Activated CD8-positive, alpha-beta T cell treated with anti-CD3 and anti-CD28 coated beads for 36 hours (primary cell): ENCODE measurements around the gene METTL2B. TPM values are rescaled to one million over a fixed set of nuclear protein-coding genes. Genes with fewer than 3 reads are reported as not detected.
"Not testable (repeated sequence)": the region's sequence is repeated elsewhere in the genome, so short reads cannot be mapped to it uniquely, and the experiment has no call there.

ENCODE experiments used
- ATAC-seq: fragments of 200-7000 bp; cut with Tn5 transposase; one replicate; pipeline ENCODE4 v1.10.0; 2021; ENCODE audit warnings: mild to moderate bottlenecking, moderate library complexity
- CTCF ChIA-PET: fragments of 350-600 bp; sonication (Branson Sonifier 250); formaldehyde crosslinking; loops from one replicate; lab custom pipeline; 2021; ENCODE audit warnings: antibody characterized with exemption; lab: Charles Lee
- POLR2A ChIA-PET: fragments of 350-600 bp; sonication (Branson Sonifier 250); formaldehyde crosslinking; loops from one replicate; lab custom pipeline; 2021; ENCODE audit warnings: antibody characterized with exemption; lab: Charles Lee
- DNase-seq: peaks from one replicate; pipeline ENCODE4 v3.0.0-alpha.2; 2020
- H3K27ac Mint-ChIP-seq: one replicate; pipeline ENCODE4 v1.8.0; 2021; ENCODE audit warnings: mild to moderate bottlenecking, mixed read lengths
- H3K27me3 Mint-ChIP-seq: one replicate; pipeline ENCODE4 v1.8.0; 2021; ENCODE audit warnings: mixed read lengths
- H3K36me3 Mint-ChIP-seq: one replicate; pipeline ENCODE4 v1.8.0; 2021; ENCODE audit warnings: low read depth, mixed read lengths
- H3K4me1 Mint-ChIP-seq: one replicate; pipeline ENCODE4 v1.8.0; 2021; ENCODE audit warnings: low read depth, mixed read lengths
- H3K4me3 Mint-ChIP-seq: one replicate; pipeline ENCODE4 v1.8.0; 2021; ENCODE audit warnings: mild to moderate bottlenecking, moderate library complexity, mixed read lengths
- H3K9me3 Mint-ChIP-seq: one replicate; pipeline ENCODE4 v1.8.0; 2021; ENCODE audit warnings: mixed read lengths
- intact Hi-C: fragments of 100-400 bp; cut with micrococcal nuclease; formaldehyde crosslinking; loops from one replicate; pipeline ENCODE4 v1.10.0; 2022
- total RNA-seq, 2 experiments: library from RNA; stranded (reverse); gene quantifications; one replicate each; pipeline ENCODE4 v1.2.3, GENCODE V29; 2021
- TF ChIP-seq, protein P1 (sequence below): fragments of 200-600 bp; IDR thresholded peaks from one replicate; pipeline ENCODE4 v1.8.0; 2022; ENCODE audit warnings: antibody characterized with exemption, mild to moderate bottlenecking

Gene METTL2B
- total RNA-seq, 2 experiments from 2014 or later: 38.9 to 45.6 TPM

DNA sequence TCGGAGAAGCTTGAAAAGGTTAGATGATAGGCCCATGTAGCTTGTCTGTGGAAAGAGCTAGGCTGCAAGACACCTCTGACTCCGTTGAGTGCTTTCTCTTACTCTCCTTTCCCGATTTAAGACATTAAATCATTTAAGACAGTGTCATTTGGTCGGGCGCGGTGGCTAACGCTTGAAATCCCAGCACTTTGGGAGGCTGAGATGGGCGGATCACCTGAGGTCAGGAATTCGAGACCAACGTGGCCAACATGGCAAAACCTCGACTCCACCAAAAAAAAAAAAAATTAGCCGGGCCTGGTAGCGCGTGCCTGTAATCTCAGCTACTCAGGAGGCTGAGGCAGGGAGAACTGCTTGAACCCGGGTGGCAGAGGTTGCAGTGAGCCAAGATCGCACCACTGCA is 52.6 kb downstream of the METTL2B start:
- H3K9me3 Mint-ChIP-seq, DNase-seq, intact Hi-C loops, H3K4me3 Mint-ChIP-seq, POLR2A ChIA-PET, CTCF ChIA-PET, ATAC-seq, H3K27ac Mint-ChIP-seq, H3K27me3 Mint-ChIP-seq: not testable (repeated sequence)
- Mint-ChIP-seq H3K4me1 (peaks cover 21% of the 10 kb centered on the region), H3K36me3 (peaks cover 11% of the 10 kb centered on the region)

DNA sequence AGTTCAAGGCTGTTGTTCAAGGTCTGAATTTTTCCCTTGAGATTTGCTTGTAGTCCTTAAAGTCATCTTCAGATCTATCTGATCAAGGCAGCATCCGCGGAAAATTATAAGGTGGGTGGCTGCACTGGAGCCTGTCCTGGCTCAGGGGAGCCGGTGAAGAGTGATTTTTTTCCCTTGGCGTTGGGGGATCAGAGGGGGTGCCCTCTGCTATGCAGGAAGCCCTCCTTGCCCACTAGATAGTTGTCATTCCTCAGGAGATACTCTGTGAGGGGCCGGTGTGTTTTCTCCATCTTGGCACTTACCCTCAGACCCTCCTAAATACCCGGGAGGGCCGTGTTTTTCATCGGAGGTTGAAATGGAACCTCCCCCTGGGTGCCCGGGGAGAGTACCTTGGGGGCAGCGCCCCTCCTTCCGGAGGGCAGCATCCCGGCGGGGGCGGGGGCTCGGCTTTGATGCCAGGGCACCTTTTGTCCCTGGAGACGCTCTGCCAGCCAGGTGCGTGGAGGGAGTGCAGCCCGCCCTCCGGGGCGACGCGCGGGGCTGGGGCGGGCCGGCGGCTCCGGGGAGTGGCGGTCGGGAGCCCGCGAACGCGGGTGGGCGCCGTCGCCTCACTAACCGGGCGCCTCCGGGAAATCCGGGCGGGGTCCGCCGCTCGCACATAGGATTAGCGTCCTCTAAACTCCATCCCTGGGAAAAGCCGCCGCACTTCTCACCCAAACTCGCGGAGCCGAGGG is 53.7 kb downstream of the METTL2B start:
- intact Hi-C loops, H3K9me3 Mint-ChIP-seq, H3K27me3 Mint-ChIP-seq, POLR2A ChIA-PET, CTCF ChIA-PET: not testable (repeated sequence)
- peak overlapping the region; percentile 87 for H3K27ac Mint-ChIP-seq
- H3K36me3 Mint-ChIP-seq: peaks cover 16% of the 10 kb centered on the region
- peaks cover 27% of the 10 kb centered on the region for H3K4me1 Mint-ChIP-seq
- H3K4me3 Mint-ChIP-seq: peak overlapping the region; percentile 80
- peak; percentile 65 for DNase-seq
- peak; percentile 24 for ATAC-seq

DNA sequence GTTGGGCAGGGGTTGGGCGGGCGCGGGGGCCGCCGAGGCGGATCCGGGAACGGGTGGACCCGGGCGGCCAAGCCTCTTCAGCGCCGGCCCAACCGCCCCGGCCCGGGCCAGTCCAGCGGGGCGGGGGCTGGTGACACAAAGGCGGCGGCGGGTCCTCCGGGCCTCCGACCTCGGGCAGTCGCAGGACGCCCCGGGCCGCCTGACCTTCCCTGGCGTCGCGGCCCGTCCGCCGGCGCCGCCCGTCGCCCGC is 54.2 kb downstream of the METTL2B start:
- TF ChIP-seq, protein P1, sequence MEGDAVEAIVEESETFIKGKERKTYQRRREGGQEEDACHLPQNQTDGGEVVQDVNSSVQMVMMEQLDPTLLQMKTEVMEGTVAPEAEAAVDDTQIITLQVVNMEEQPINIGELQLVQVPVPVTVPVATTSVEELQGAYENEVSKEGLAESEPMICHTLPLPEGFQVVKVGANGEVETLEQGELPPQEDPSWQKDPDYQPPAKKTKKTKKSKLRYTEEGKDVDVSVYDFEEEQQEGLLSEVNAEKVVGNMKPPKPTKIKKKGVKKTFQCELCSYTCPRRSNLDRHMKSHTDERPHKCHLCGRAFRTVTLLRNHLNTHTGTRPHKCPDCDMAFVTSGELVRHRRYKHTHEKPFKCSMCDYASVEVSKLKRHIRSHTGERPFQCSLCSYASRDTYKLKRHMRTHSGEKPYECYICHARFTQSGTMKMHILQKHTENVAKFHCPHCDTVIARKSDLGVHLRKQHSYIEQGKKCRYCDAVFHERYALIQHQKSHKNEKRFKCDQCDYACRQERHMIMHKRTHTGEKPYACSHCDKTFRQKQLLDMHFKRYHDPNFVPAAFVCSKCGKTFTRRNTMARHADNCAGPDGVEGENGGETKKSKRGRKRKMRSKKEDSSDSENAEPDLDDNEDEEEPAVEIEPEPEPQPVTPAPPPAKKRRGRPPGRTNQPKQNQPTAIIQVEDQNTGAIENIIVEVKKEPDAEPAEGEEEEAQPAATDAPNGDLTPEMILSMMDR: no peak
- peaks cover 20% of the 10 kb centered on the region for H3K36me3 Mint-ChIP-seq
- ChIA-PET POLR2A (no interaction called here), CTCF (no interaction called here)
- ATAC-seq (no peak), DNase-seq (no peak)
- H3K27me3 Mint-ChIP-seq: no peaks in the 10 kb centered on the region
- H3K9me3 Mint-ChIP-seq: no peaks in the 10 kb centered on the region
- H3K4me1 Mint-ChIP-seq: peaks cover 30% of the 10 kb centered on the region
- H3K27ac Mint-ChIP-seq: no peak overlapping the region
- peak overlapping the region; percentile 93 for H3K4me3 Mint-ChIP-seq
- intact Hi-C loops: no loop called here

DNA sequence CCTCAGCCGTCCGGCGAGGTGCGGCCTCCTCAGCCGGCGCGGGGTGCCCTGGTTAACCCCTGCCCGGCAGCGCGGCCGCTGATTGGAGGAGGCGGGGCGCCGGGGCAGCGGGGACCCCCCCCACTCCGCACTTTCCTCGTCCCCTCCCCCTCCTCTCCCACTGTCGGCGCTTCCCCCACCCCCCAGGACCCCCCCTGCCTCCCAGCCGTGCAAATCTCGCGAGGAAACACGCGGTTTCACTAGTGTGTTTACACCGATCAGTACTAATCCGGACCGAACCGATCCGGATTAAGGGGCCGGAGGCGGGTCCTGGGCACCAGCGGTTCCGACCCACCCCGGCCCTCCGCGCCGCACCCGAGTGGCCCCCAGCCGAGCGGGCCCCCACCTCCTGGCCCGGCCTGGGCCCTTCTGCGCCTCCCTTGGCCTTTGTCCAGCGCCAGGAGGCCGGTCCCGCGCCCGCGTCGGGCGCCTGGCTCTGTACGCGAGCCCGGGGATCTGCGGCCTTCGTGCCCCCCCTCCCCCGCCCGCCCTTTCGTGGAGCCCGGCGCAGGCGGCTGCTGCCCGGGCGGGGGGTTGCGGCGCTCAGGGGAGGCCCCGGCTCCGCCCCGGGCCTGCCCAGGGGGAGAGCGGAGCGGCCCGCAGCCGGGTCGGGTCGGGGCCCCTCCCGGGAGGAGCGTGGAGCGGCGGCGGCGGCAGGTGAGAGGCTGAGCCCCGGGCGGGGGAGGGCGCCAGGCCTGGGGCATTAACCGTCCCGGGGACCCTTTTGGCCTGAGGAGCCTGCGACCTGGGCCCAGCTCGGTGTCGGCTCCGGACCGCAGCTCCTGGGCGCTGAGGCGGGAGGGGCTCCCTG is 54.8 kb downstream of the METTL2B start:
- H3K27me3 Mint-ChIP-seq, CTCF ChIA-PET, H3K27ac Mint-ChIP-seq, H3K9me3 Mint-ChIP-seq, POLR2A ChIA-PET, intact Hi-C loops: not testable (repeated sequence)
- peaks cover 20% of the 10 kb centered on the region for H3K36me3 Mint-ChIP-seq
- peaks cover 29% of the 10 kb centered on the region for H3K4me1 Mint-ChIP-seq
- peak overlapping the region; percentile 93 for H3K4me3 Mint-ChIP-seq
- ATAC-seq (peak; percentile 85), DNase-seq (peak; percentile 83)

GRCh38 chr7:128531955-128532478 is 55.5 kb downstream of the METTL2B start:
- DNase-seq (peak; percentile 58), ATAC-seq (peak; percentile 18)
- peak overlapping the region; percentile 93 for H3K4me3 Mint-ChIP-seq
- H3K27me3 Mint-ChIP-seq, intact Hi-C loops, POLR2A ChIA-PET, CTCF ChIA-PET, H3K9me3 Mint-ChIP-seq: not testable (repeated sequence)
- H3K27ac Mint-ChIP-seq: peak overlapping the region; percentile 95
- H3K4me1 Mint-ChIP-seq: peaks cover 29% of the 10 kb centered on the region
- H3K36me3 Mint-ChIP-seq: peaks cover 20% of the 10 kb centered on the region

DNA sequence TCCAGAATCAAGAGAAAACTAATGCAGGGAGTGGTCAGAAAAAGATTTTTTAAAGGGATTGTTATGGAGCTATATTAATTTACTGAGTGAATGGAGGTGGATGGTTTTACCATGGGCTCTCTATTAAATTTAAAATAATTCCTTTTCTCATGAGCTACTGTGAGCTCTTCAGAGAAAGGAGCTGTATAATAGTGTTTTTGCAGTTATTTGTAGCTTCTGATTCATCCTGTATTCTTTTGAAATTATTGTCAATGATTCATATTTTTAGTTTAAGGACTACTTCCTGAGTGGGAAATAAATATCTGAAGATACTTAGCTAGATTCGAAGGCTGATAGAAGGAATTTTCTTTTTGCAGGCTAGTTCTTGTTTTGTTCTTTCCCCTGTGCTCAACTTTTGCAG is 56.4 kb downstream of the METTL2B start:
- DNase-seq, H3K27me3 Mint-ChIP-seq, H3K9me3 Mint-ChIP-seq, ATAC-seq, intact Hi-C loops, CTCF ChIA-PET, POLR2A ChIA-PET: not testable (repeated sequence)
- peak overlapping the region; percentile 93 for H3K4me3 Mint-ChIP-seq
- peaks cover 20% of the 10 kb centered on the region for H3K36me3 Mint-ChIP-seq
- peak overlapping the region; percentile 95 for H3K27ac Mint-ChIP-seq
- peaks cover 32% of the 10 kb centered on the region for H3K4me1 Mint-ChIP-seq

DNA sequence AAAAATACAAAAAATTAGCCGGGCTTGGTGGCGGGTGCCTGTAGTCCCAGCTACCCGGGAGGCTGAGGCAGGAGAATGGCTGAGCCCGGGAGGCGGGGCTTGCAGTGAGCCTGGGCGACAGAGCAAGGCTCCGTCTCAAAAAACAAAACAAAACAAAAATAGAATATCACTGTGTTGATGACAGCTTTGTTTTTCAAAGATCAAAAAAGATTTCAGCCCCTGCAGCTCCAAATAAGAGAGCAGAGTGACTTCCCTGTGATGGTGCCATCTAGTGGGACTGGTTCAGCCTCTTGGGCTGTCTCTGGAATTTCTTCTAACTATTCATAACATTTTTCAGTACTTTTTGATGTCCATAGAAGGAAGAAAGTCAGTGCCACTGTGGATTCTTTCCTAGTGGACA is 60.9 kb downstream of the METTL2B start:
- H3K4me3 Mint-ChIP-seq, CTCF ChIA-PET, H3K9me3 Mint-ChIP-seq, intact Hi-C loops, H3K27ac Mint-ChIP-seq, H3K27me3 Mint-ChIP-seq, POLR2A ChIA-PET: not testable (repeated sequence)
- DNase-seq: peak; percentile 21
- ATAC-seq: peak; percentile 76
- Mint-ChIP-seq H3K36me3 (peaks cover 26% of the 10 kb centered on the region), H3K4me1 (peaks cover 27% of the 10 kb centered on the region)

- DNase-seq, ATAC-seq, intact Hi-C loops, H3K27me3 Mint-ChIP-seq, H3K4me3 Mint-ChIP-seq, H3K9me3 Mint-ChIP-seq, CTCF ChIA-PET: not testable (repeated sequence)
- peaks cover 14% of the 10 kb centered on the region for H3K4me1 Mint-ChIP-seq
- peaks cover 25% of the 10 kb centered on the region for H3K36me3 Mint-ChIP-seq
- POLR2A ChIA-PET: interaction anchor here (0.6 kb wide), 1 partner anchor 658 kb away, joined by 3 read pairs; no protein-coding TSS in a partner anchor
- H3K27ac Mint-ChIP-seq: peak overlapping the region; percentile 59
Measured at GRCh38 chr7:128542530-128542929, 66.0 kb downstream of the METTL2B start.

GRCh38 chr7:128543300-128543699 is 66.8 kb downstream of the METTL2B start:
- DNase-seq, intact Hi-C loops, H3K27me3 Mint-ChIP-seq, H3K4me3 Mint-ChIP-seq, POLR2A ChIA-PET, H3K9me3 Mint-ChIP-seq, CTCF ChIA-PET: not testable (repeated sequence)
- ATAC-seq: peak; percentile 58
- H3K27ac Mint-ChIP-seq: peak overlapping the region; percentile 59
- peaks cover 25% of the 10 kb centered on the region for H3K36me3 Mint-ChIP-seq
- peaks cover 12% of the 10 kb centered on the region for H3K4me1 Mint-ChIP-seq

- CTCF ChIA-PET, DNase-seq, intact Hi-C loops, ATAC-seq, H3K27me3 Mint-ChIP-seq, POLR2A ChIA-PET, H3K9me3 Mint-ChIP-seq, H3K4me3 Mint-ChIP-seq, H3K27ac Mint-ChIP-seq: not testable (repeated sequence)
- H3K4me1 Mint-ChIP-seq: peaks cover 18% of the 10 kb centered on the region
- H3K36me3 Mint-ChIP-seq: peaks cover 23% of the 10 kb centered on the region
Measured at GRCh38 chr7:128546319-128546851, 69.8 kb downstream of the METTL2B start.
